Vagina (tissue), 2 donors: Measurements from ENCODE around the gene SIRT1. TPM values are rescaled to one million over a fixed set of nuclear protein-coding genes. Genes with fewer than 3 reads are reported as not detected.
"Not testable (repeated sequence)": the region's sequence is repeated elsewhere in the genome, so short reads cannot be mapped to it uniquely, and the experiment has no call there.

ENCODE experiments used
- DNase-seq, 2 donors: peaks; one replicate each; pipeline ENCODE4 v3.0.0-alpha.2; 2017; ENCODE audit errors: extremely low spot score in 2 of 2
- H3K27ac ChIP-seq: fragments of 200-600 bp; sonication (generic); one replicate; pipeline ENCODE4 v1.5.1; 2019
- H3K27me3 ChIP-seq: fragments of 200-600 bp; sonication (generic); one replicate; pipeline ENCODE4 v1.5.1; 2019
- H3K36me3 ChIP-seq, 2 donors: fragments of 200-600 bp; sonication (generic); one replicate each; pipeline ENCODE4 v1.5.1; 2017 to 2019
- H3K4me1 ChIP-seq: fragments of 200-600 bp; sonication (generic); one replicate; pipeline ENCODE4 v1.5.1; 2019
- H3K4me3 ChIP-seq, 2 donors: fragments of 200-600 bp; sonication (generic); 1 replicate in 1 of 2; 2 replicates in 1 of 2; pipeline ENCODE4 v1.5.1; 2016 to 2019
- H3K9me3 ChIP-seq: fragments of 200-600 bp; sonication (generic); one replicate; pipeline ENCODE4 v1.5.1; 2019
- POLR2A ChIP-seq, 2 donors: fragments of 450-650 bp; IDR thresholded peaks; one replicate each; pipeline ENCODE4 v1.6.1; 2017; ENCODE audit warnings: antibody characterized with exemption in 2 of 2, mild to moderate bottlenecking in 2 of 2, moderate library complexity in 2 of 2
- POLR2AphosphoS5 ChIP-seq, 2 donors: sonication (generic); formaldehyde crosslinking; IDR thresholded peaks; one replicate each; pipeline ENCODE4 v1.9.0; 2017; ENCODE audit warnings: antibody characterized with exemption in 2 of 2, mild to moderate bottlenecking in 2 of 2, low read depth in 1 of 2; ENCODE audit not compliant: insufficient read depth in 1 of 2
- intact Hi-C: fragments of 100-400 bp; cut with DNase I; formaldehyde crosslinking; loops from one replicate; pipeline ENCODE4 v1.15.1; 2023
- total RNA-seq: library from RNA; depleted of rRNA; stranded (reverse); fragments of >200 nt; gene quantifications from one replicate; pipeline ENCODE4 v1.2.3, GENCODE V29; 2016
- TF ChIP-seq, protein P1 (sequence below), 3 experiments: fragments of 450-650 bp in 2 of 3; fragments of 200-600 bp in 1 of 3; sonication (generic) in 1 of 3; IDR thresholded peaks; one replicate each; pipeline ENCODE4 v1.5.1; 2017 to 2019; ENCODE audit warnings: antibody characterized with exemption in 3 of 3, mild to moderate bottlenecking in 2 of 3, moderate library complexity in 2 of 3

Gene SIRT1
- total RNA-seq, 1 donor from 2014 or later = 18.9 TPM

DNA sequence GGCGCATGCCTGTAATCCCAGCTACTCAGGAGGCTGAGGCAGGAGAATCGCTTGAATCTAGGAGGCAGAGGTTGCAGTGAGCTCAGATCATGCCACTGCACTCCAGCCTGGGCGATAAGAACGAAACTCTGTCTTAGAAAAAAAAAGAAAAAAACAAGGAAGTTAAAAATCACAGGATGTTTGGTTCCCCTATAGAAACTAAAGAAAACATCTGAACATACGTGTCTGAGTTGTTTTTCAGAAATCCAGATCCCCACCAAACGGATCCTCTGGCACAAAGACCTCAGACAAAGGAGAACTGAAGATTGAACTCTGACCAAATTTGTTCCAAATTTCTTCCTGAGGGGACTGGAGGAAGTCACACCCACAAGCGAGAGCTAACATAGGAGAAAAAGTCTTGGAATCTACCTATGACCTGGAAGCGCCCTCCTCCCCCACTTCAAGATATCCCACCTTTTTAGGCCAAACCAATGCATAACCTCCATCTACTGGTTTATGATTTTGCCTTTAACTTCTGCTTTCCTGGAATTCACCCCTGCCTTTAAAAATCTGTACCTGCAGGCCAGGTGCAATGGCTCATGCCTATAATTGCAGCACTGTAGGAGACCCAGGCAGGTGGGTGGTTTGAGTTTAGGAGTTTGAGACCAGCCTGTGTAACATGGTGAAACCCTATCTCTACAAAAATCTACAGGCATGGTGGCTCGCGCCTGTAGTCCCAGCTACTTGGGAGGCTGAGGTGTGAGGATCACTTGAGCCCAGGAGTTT is 19.7 kb upstream of the SIRT1 start:
- intact Hi-C loops = loop anchor here (5.0 kb wide), 1 partner anchor 293 kb away; no protein-coding TSS in a partner anchor

DNA sequence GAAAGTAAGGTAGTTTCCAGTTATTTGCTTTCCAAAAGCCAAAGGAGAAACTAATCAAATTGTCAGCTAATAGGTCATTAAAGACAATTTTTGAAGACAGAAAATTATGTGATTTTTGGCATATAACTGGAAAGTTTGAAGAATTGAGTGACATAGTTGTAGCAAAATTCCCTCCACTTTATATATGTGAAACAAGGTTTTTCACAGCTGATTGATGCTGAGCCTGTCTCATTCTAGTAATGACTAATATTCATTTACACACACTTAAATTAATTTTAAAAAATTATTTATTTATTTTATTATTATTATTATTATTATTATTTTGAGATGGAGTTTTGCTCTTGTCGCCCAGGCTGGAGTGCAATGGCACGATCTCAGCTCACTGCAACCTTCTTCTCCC is 16.3 kb upstream of the SIRT1 start:
- no peaks in the 10 kb centered on the region for H3K36me3 ChIP-seq
- TF ChIP-seq POLR2AphosphoS5 (IDR thresholded peaks at IDR 0.05; ENCODE audit: insufficient read depth in 1 of 2, low read depth in 1 of 2) = no peak
- TF ChIP-seq, protein P1, sequence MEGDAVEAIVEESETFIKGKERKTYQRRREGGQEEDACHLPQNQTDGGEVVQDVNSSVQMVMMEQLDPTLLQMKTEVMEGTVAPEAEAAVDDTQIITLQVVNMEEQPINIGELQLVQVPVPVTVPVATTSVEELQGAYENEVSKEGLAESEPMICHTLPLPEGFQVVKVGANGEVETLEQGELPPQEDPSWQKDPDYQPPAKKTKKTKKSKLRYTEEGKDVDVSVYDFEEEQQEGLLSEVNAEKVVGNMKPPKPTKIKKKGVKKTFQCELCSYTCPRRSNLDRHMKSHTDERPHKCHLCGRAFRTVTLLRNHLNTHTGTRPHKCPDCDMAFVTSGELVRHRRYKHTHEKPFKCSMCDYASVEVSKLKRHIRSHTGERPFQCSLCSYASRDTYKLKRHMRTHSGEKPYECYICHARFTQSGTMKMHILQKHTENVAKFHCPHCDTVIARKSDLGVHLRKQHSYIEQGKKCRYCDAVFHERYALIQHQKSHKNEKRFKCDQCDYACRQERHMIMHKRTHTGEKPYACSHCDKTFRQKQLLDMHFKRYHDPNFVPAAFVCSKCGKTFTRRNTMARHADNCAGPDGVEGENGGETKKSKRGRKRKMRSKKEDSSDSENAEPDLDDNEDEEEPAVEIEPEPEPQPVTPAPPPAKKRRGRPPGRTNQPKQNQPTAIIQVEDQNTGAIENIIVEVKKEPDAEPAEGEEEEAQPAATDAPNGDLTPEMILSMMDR (IDR thresholded peaks at IDR 0.05) = no peak
- TF ChIP-seq POLR2A (IDR thresholded peaks at IDR 0.05) = no peak
- no peaks in the 10 kb centered on the region for H3K4me1 ChIP-seq
- H3K9me3 ChIP-seq = no peaks in the 10 kb centered on the region
- intact Hi-C loops = no loop called here
- no peaks in the 10 kb centered on the region for H3K27me3 ChIP-seq
- DNase-seq = no peak
- no peak overlapping the region for H3K27ac ChIP-seq
- H3K4me3 ChIP-seq = no peak overlapping the region

More for the DNA sequence above, 19.7 kb upstream of the SIRT1 start:
- TF ChIP-seq POLR2AphosphoS5 (IDR thresholded peaks at IDR 0.05; ENCODE audit: insufficient read depth in 1 of 2, low read depth in 1 of 2) = no peak
- TF ChIP-seq, protein P1 (IDR thresholded peaks at IDR 0.05) = no peak
- TF ChIP-seq POLR2A (IDR thresholded peaks at IDR 0.05) = no peak
- Histone ChIP-seq H3K27ac (no peak overlapping the region), H3K27me3 (no peaks in the 10 kb centered on the region), H3K4me1 (no peaks in the 10 kb centered on the region), H3K36me3 (no peaks in the 10 kb centered on the region), H3K4me3 (no peak overlapping the region), H3K9me3 (no peaks in the 10 kb centered on the region)
- DNase-seq = no peak

DNA sequence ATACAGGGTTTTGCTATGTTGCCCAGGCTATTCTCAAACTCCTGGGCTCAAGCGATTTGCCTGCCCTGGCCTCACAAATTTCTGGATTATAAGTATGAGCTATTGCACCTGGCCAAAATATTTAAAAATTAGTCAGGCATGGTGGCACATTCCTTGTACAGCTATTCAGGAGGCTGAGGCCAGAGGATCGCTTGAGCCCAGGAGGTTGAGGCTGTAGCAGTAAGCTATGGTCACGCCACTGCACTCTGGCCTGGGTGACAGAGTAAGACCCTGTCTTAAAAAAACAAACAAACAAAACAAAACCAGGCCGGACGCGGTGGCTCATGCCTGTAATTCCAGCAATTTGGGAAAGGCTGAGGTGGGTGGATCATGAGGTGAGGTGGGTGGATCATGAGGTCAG is 14.5 kb upstream of the SIRT1 start:
- no peaks in the 10 kb centered on the region for H3K9me3 ChIP-seq
- no peak overlapping the region for H3K27ac ChIP-seq
- DNase-seq = no peak
- TF ChIP-seq, protein P1 (IDR thresholded peaks at IDR 0.05) = no peak
- no peak for TF ChIP-seq POLR2AphosphoS5 (IDR thresholded peaks at IDR 0.05; ENCODE audit: insufficient read depth in 1 of 2, low read depth in 1 of 2)
- TF ChIP-seq POLR2A (IDR thresholded peaks at IDR 0.05) = no peak
- intact Hi-C loops = no loop called here
- no peak overlapping the region for H3K4me3 ChIP-seq
- no peaks in the 10 kb centered on the region for H3K4me1 ChIP-seq
- no peaks in the 10 kb centered on the region for H3K27me3 ChIP-seq
- H3K36me3 ChIP-seq = no peaks in the 10 kb centered on the region

DNA sequence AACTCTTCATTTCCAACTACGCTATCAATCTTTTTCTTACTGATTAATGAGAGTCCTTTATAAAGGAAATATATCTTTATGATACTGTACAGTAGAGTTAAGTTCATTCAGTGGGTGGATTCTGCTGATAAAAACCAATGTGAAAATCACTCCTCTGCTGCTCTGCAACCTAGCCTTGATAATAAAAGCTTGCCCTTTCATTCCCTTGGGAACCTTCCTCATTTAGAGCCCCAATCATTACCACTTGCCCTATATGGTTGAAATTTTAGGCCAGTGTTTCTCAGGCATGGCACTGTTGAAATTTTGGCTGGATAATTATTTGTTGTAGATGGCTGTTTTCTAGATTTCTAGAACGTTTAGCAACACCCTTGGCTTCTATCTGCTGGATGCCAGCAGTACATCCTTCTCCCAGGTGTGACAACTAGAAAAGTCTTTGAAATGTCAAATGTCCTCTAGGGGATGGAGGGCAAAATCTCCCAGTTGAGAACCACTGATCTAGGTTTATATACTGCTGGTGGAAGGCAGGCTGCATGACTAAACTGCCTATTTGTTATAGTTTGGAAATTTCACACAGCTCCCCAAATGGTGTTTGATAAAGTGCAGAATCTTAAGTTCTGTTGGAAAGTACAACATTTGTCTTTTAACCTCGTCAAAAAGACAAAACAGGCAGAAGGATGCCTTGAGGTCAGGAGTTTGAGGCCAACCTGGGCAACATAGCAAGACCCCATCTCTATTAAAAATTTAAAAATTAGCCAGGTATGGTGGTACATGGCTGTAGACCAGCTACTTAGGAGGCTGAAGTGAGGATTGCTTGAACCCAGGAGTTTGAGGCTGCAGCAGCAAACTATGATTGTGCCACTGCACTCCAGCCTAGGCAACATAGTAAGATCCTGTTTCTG is 8.9 kb upstream of the SIRT1 start:
- no peak for DNase-seq
- no peaks in the 10 kb centered on the region for H3K36me3 ChIP-seq

DNA sequence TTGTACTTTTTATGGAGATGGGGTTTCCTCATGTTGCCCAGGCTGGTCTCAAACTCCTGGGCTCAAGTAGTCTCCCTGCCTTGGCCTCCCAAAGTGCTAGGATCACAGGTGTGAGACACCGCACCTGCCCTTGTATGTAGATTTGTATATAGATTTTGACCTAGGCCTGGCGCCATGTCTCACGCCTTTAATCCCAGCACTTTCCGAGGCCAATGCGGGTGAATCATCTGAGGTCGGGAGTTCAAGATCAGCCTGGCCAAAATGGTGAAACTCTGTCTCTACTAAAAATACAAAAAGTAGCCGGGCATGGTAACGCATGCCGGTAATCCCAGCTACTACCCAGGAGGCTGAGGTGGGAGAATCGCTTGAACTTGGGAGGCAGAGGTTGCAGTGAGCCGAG is 7.0 kb upstream of the SIRT1 start:
- H3K27me3 ChIP-seq, H3K4me3 ChIP-seq, H3K27ac ChIP-seq, DNase-seq, H3K9me3 ChIP-seq, H3K36me3 ChIP-seq, intact Hi-C loops, H3K4me1 ChIP-seq: not testable (repeated sequence)

More for the DNA sequence above, 8.9 kb upstream of the SIRT1 start:
- Histone ChIP-seq H3K27me3 (no peaks in the 10 kb centered on the region), H3K4me3 (no peak overlapping the region), H3K4me1 (no peaks in the 10 kb centered on the region), H3K9me3 (no peaks in the 10 kb centered on the region), H3K27ac (no peak overlapping the region)
- intact Hi-C loops = no loop called here
- TF ChIP-seq POLR2AphosphoS5 (IDR thresholded peaks at IDR 0.05; ENCODE audit: insufficient read depth in 1 of 2, low read depth in 1 of 2) (no peak), POLR2A (IDR thresholded peaks at IDR 0.05) (no peak)
- TF ChIP-seq, protein P1 (IDR thresholded peaks at IDR 0.05) = no peak
